H1 (cell line): ENCODE data around the gene CDKN1A. TPM values are rescaled to one million over a fixed set of nuclear protein-coding genes. Genes with fewer than 3 reads are reported as not detected.

Experiments
- CTCF ChIA-PET: fragments of 300-600 bp; sonication (Branson Sonifier 250); formaldehyde crosslinking; loops from one replicate; lab custom pipeline; 2021; ENCODE audit not compliant: partially characterized antibody; lab: Charles Lee
- POLR2A ChIA-PET: fragments of 300-600 bp; sonication (Branson Sonifier 250); formaldehyde crosslinking; loops from one replicate; lab custom pipeline; 2021; ENCODE audit warnings: inconsistent platforms; ENCODE audit not compliant: partially characterized antibody; lab: Charles Lee
- DNase-seq, 2 experiments: peaks; one replicate each; pipeline versions ENCODE4 v3.0.0 to v3.0.0-alpha.2; 2010 to 2022; ENCODE audit warnings: low spot score in 2 of 2, low read depth in 1 of 2, mixed read lengths in 1 of 2
- FAIRE-seq: peaks from 2 replicates; lab custom pipeline; 2011; peaks lifted over from hg19 to GRCh38; lab: Jason Lieb, UNC
- H2AFZ ChIP-seq: 2 replicates; pipeline ENCODE4 v1.8.1; 2012; ENCODE audit warnings: low read length, inconsistent platforms
- H2AK5ac ChIP-seq: 2 replicates; pipeline ENCODE4 v1.6.1; 2013; ENCODE audit warnings: low read depth, low read length
- H2BK120ac ChIP-seq: replicated peaks from 2 replicates; pipeline ENCODE3; 2013; ENCODE audit warnings: low read depth, low read length, inconsistent platforms
- H2BK12ac ChIP-seq: 2 replicates; pipeline ENCODE4 v1.6.1; 2013; ENCODE audit warnings: low read depth, low read length
- H2BK15ac ChIP-seq: 2 replicates; pipeline ENCODE4 v1.6.1; 2013; ENCODE audit warnings: low read length
- H2BK20ac ChIP-seq: 2 replicates; pipeline ENCODE4 v1.6.1; 2013; ENCODE audit warnings: low read length
- H2BK5ac ChIP-seq: 2 replicates; pipeline ENCODE4 v1.6.1; 2013; ENCODE audit warnings: low read depth, low read length
- H3K14ac ChIP-seq: 2 replicates; pipeline ENCODE4 v1.6.1; 2013; ENCODE audit warnings: inconsistent platforms; ENCODE audit not compliant: insufficient read length
- H3K18ac ChIP-seq: 2 replicates; pipeline ENCODE4 v1.6.1; 2013; ENCODE audit warnings: low read length; ENCODE audit errors: extremely low read depth
- H3K23ac ChIP-seq: 2 replicates; pipeline ENCODE4 v1.6.1; 2013; ENCODE audit warnings: inconsistent platforms; ENCODE audit not compliant: insufficient read length
- H3K23me2 ChIP-seq: 2 replicates; pipeline ENCODE4 v1.6.1; 2013; ENCODE audit warnings: low read depth, low read length
- H3K27ac ChIP-seq: 2 replicates; pipeline ENCODE4 v1.6.1; 2011; ENCODE audit warnings: low read depth, low read length, inconsistent platforms
- H3K27me3 ChIP-seq, 4 experiments: replicated peaks in 1 of 4; 1 replicate in 1 of 4; 2 replicates in 3 of 4; pipeline versions ENCODE4 v1.6.1 to v1.8.1; 2011 to 2013; ENCODE audit warnings: low read length in 3 of 4, mild to moderate bottlenecking in 3 of 4, inconsistent platforms in 2 of 4, mixed read lengths in 2 of 4, moderate library complexity in 1 of 4; ENCODE audit not compliant: control insufficient read depth in 3 of 4, insufficient read depth in 3 of 4; ENCODE audit errors: extremely low read depth in 1 of 4
- H3K36me3 ChIP-seq, 4 experiments: 2 replicates each; pipeline versions ENCODE4 v1.6.1 to v1.8.1; 2011 to 2013; ENCODE audit warnings: mild to moderate bottlenecking in 4 of 4, low read length in 3 of 4, moderate library complexity in 2 of 4, control low read depth in 1 of 4, inconsistent platforms in 1 of 4; ENCODE audit not compliant: insufficient read depth in 4 of 4, control insufficient read depth in 2 of 4
- H3K4ac ChIP-seq: replicated peaks from 2 replicates; pipeline ENCODE3; 2013; ENCODE audit warnings: low read length, low read depth, mixed read lengths, inconsistent platforms; ENCODE audit not compliant: insufficient read length
- H3K4me1 ChIP-seq, 4 experiments: replicated peaks in 1 of 4; 1 replicate in 1 of 4; 2 replicates in 3 of 4; pipeline versions ENCODE4 v1.6.1 to v1.8.1; 2011 to 2013; ENCODE audit warnings: low read length in 3 of 4, inconsistent platforms in 2 of 4, mixed read lengths in 1 of 4; ENCODE audit not compliant: insufficient read depth in 4 of 4, control insufficient read depth in 3 of 4
- H3K4me2 ChIP-seq, 2 experiments: 2 replicates each; pipeline versions ENCODE4 v1.6.1 to v1.8.1; 2011 to 2013; ENCODE audit warnings: low read depth in 2 of 2, low read length in 2 of 2, control low read depth in 1 of 2, inconsistent platforms in 1 of 2, mild to moderate bottlenecking in 1 of 2; ENCODE audit not compliant: insufficient read depth in 1 of 2
- H3K4me3 ChIP-seq, 4 experiments: fragments of 200-600, 300-600 bp in 1 of 4; sonication (generic), shearing (Covaris generic), sonication (Bioruptor Twin) in 1 of 4; 2 replicates each; pipeline versions ENCODE4 v1.5.1 to v1.8.1; 2011 to 2016; ENCODE audit warnings: low read length in 4 of 4, low read depth in 3 of 4, control low read depth in 2 of 4, inconsistent platforms in 2 of 4, mild to moderate bottlenecking in 2 of 4, mixed read lengths in 1 of 4, moderate library complexity in 1 of 4; ENCODE audit not compliant: insufficient read depth in 2 of 4; ENCODE audit errors: extremely low read depth in 1 of 4
- H3K56ac ChIP-seq: replicated peaks from 2 replicates; pipeline ENCODE3; 2013; ENCODE audit warnings: low read depth, mild to moderate bottlenecking, mixed read lengths, low read length, inconsistent platforms; ENCODE audit not compliant: insufficient read length
- H3K79me1 ChIP-seq: 2 replicates; pipeline ENCODE4 v1.6.1; 2013; ENCODE audit warnings: low read depth, low read length, control low read depth
- H3K79me2 ChIP-seq, 2 experiments: 2 replicates each; pipeline versions ENCODE4 v1.6.1 to v1.8.1; 2012 to 2013; ENCODE audit warnings: low read length in 2 of 2, mild to moderate bottlenecking in 2 of 2, inconsistent platforms in 1 of 2; ENCODE audit not compliant: insufficient read depth in 2 of 2, control insufficient read depth in 1 of 2
- H3K9ac ChIP-seq, 4 experiments: replicated peaks in 1 of 4; 1 replicate in 1 of 4; 2 replicates in 3 of 4; pipeline versions ENCODE4 v1.6.1 to v1.8.1; 2011 to 2013; ENCODE audit warnings: low read depth in 3 of 4, low read length in 3 of 4, control low read depth in 2 of 4, mild to moderate bottlenecking in 2 of 4, moderate library complexity in 2 of 4, inconsistent platforms in 1 of 4; ENCODE audit errors: extremely low read depth in 1 of 4
- H3K9me3 ChIP-seq, 2 experiments: 2 replicates each; pipeline versions ENCODE4 v1.6.1 to v1.8.1; 2012 to 2013; ENCODE audit warnings: mild to moderate bottlenecking in 2 of 2, moderate library complexity in 2 of 2, control low read depth in 1 of 2, inconsistent platforms in 1 of 2, low read depth in 1 of 2, low read length in 1 of 2, mixed read lengths in 1 of 2; ENCODE audit not compliant: insufficient read depth in 2 of 2
- H4K20me1 ChIP-seq, 2 experiments: replicated peaks in 1 of 2; 2 replicates each; pipeline versions ENCODE3 to v1.8.1; 2011 to 2013; ENCODE audit warnings: inconsistent platforms in 2 of 2, low read length in 2 of 2, mild to moderate bottlenecking in 1 of 2; ENCODE audit not compliant: insufficient read depth in 2 of 2, control insufficient read depth in 1 of 2
- H4K5ac ChIP-seq: 2 replicates; pipeline ENCODE4 v1.6.1; 2013; ENCODE audit warnings: low read length, low read depth, mixed read lengths, inconsistent platforms; ENCODE audit not compliant: insufficient read length
- H4K8ac ChIP-seq: 2 replicates; pipeline ENCODE4 v1.8.0; 2013; ENCODE audit warnings: mild to moderate bottlenecking, moderate library complexity, low read length, inconsistent platforms; ENCODE audit not compliant: insufficient read depth; ENCODE audit errors: extremely low read depth
- H4K91ac ChIP-seq: replicated peaks from 2 replicates; pipeline ENCODE3; 2013; ENCODE audit warnings: low read length, mixed read lengths, inconsistent platforms; ENCODE audit not compliant: insufficient read length
- ASH2L ChIP-seq: fragments of 200-600, 300-600 bp; sonication (generic); IDR thresholded peaks from one replicate; pipeline ENCODE4 v1.7.1; 2017; ENCODE audit warnings: low read length
- CBX8 ChIP-seq: fragments of 300-800, 300-1000 bp; sonication (generic); IDR thresholded peaks from 2 replicates; pipeline ENCODE4 v1.7.1; 2016; ENCODE audit warnings: low read depth, low read length, borderline replicate concordance
- GTF2F1 ChIP-seq: IDR thresholded peaks from 2 replicates; pipeline ENCODE4 v1.6.1; 2012; ENCODE audit warnings: low read depth, low read length, improper control_type of control experiment, borderline replicate concordance
- HDAC2 ChIP-seq, 2 experiments: fragments of 300-600 bp in 1 of 2; sonication (generic) in 1 of 2; IDR thresholded peaks; 2 replicates each; pipeline ENCODE4 v1.6.1; 2011 to 2012; ENCODE audit warnings: low read depth in 2 of 2, low read length in 2 of 2, mild to moderate bottlenecking in 2 of 2, moderate library complexity in 2 of 2, borderline replicate concordance in 1 of 2, inconsistent platforms in 1 of 2
- MAX ChIP-seq: IDR thresholded peaks from 2 replicates; pipeline ENCODE4 v1.6.1; 2012; ENCODE audit warnings: inconsistent platforms
- POU5F1 ChIP-seq: IDR thresholded peaks from 2 replicates; pipeline ENCODE4 v1.6.1; 2011; ENCODE audit warnings: low read depth, mild to moderate bottlenecking, low read length, moderate library complexity
- RFX5 ChIP-seq: IDR thresholded peaks from 2 replicates; pipeline ENCODE4 v1.6.1; 2011; ENCODE audit warnings: low read depth, low read length, improper control_type of control experiment, borderline replicate concordance
- SAP30 ChIP-seq: fragments of 300-600 bp; sonication (generic); IDR thresholded peaks from 2 replicates; pipeline ENCODE4 v1.7.1; 2012; ENCODE audit warnings: low read length, moderate library complexity, mild to moderate bottlenecking, inconsistent platforms; ENCODE audit not compliant: insufficient read depth, insufficient replicate concordance
- SP2 ChIP-seq: IDR thresholded peaks from 2 replicates; pipeline ENCODE4 v1.6.1; 2012; ENCODE audit warnings: mild to moderate bottlenecking, low read length, inconsistent platforms
- SP4 ChIP-seq: IDR thresholded peaks from 2 replicates; pipeline ENCODE4 v1.6.1; 2012; ENCODE audit warnings: low read length, inconsistent platforms
- SRF ChIP-seq: IDR thresholded peaks from 2 replicates; pipeline ENCODE4 v1.6.1; 2011; ENCODE audit warnings: mild to moderate bottlenecking, low read depth, low read length, moderate library complexity
- SUZ12 ChIP-seq: fragments of 200-600 bp; sonication (generic); IDR thresholded peaks from 2 replicates; pipeline ENCODE4 v1.6.1; 2012; ENCODE audit warnings: mild to moderate bottlenecking, inconsistent platforms, low read length, moderate library complexity, mixed read lengths
- TAF7 ChIP-seq: optimal IDR thresholded peaks from 2 replicates; pipeline ENCODE3; 2011; ENCODE audit warnings: low read depth, mild to moderate bottlenecking, inconsistent platforms, low read length, moderate library complexity, borderline replicate concordance
- TEAD4 ChIP-seq: IDR thresholded peaks from 2 replicates; pipeline ENCODE4 v1.6.1; 2012; ENCODE audit warnings: low read depth, low read length, inconsistent platforms, mixed read lengths
- YY1 ChIP-seq: IDR thresholded peaks from 2 replicates; pipeline ENCODE4 v1.6.1; 2011; ENCODE audit warnings: low read depth, mild to moderate bottlenecking, low read length
- WGBS, 2 experiments: shearing (Covaris generic) in 1 of 2; methylation state at CpG; one replicate each; pipeline versions ENCODE4 v1.1.6 to v1.1.7; 2013 to 2015; ENCODE audit warnings: low lambda C conversion rate in 2 of 2, mixed read lengths in 2 of 2, inconsistent platforms in 1 of 2, low coverage in 1 of 2, missing lambda C conversion rate in 1 of 2; ENCODE audit not compliant: insufficient replicate concordance in 2 of 2, insufficient coverage in 1 of 2, insufficient read length in 1 of 2; ENCODE audit errors: extremely low coverage in 1 of 2, missing lambda C conversion rate in 1 of 2; 5-methylcytosine and 5-hydroxymethylcytosine counted together
- polyA plus RNA-seq, 7 experiments: library from polyadenylated mRNA; depleted of rRNA in 3 of 7; stranded (reverse) in 5 of 7; unstranded in 2 of 7; fragments of >200 nt in 5 of 7; fragments of 200-250 nt in 2 of 7; gene quantifications; 1 replicate in 5 of 7; 2 replicates in 1 of 7; 4 replicates in 1 of 7; pipeline versions ENCODE4 v1.2.1 to v1.2.3, GENCODE V29; 2011 to 2013; ENCODE audit warnings: missing spikeins in 2 of 7, mixed read lengths in 2 of 7
- total RNA-seq: library from RNA; stranded (reverse); fragmentation: NEBNext Ultra II Directional; extraction: Animal tissue kit (Norgen Biotek cat#: 25700); gene quantifications from 2 replicates; pipeline ENCODE4 v1.2.1, GENCODE V29; 2021

The CDKN1A gene
- total and polyA plus RNA-seq, 2 of the 8 experiments (the other 6 are each of a cell fraction or from before 2014, with no cell fraction given) = 15.2 to 36.0 TPM

DNA sequence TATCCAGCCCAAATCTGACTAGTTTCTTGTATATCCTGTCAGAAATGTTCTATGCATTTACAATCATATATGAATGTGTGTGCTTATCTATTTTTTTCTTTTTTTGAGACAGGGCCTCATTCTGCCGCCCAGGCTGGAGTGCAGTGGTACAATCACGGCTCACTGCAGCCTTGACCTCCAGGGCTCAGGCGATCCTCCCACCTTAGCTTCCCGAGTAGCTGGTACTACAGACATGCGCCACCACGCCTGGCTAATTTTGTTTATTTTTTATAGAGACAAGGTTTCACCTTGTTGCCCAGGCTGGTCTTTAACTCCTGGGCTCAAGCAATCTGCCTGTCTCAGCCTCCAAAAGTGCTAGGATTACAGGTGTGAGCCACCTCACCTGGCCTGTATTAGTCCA is 16.1 kb downstream of the CDKN1A start:
- Histone ChIP-seq H3K36me3 (no peaks in the 10 kb centered on the region), H3K4ac (no peak overlapping the region), H3K23ac (no peak overlapping the region), H4K8ac (no peak overlapping the region), H4K20me1 (peaks cover 0 to 3% of the 10 kb centered on the region in 2 experiments), H3K18ac (no peak overlapping the region), H3K79me1 (no peaks in the 10 kb centered on the region), H4K91ac (no peak overlapping the region), H4K5ac (no peak overlapping the region), H3K4me2 (no peak overlapping the region), H2BK12ac (no peak overlapping the region), H2BK120ac (no peak overlapping the region), H2AK5ac (no peak overlapping the region), H3K79me2 (no peaks in the 10 kb centered on the region), H2BK15ac (no peak overlapping the region), H3K56ac (no peak overlapping the region), H3K27ac (no peak overlapping the region), H3K9me3 (no peaks in the 10 kb centered on the region), H3K4me3 (no peak overlapping the region), H3K14ac (no peak overlapping the region), H2AFZ (no peak overlapping the region), H3K27me3 (no peaks in the 10 kb centered on the region), H2BK20ac (no peak overlapping the region), H3K23me2 (no peaks in the 10 kb centered on the region), H2BK5ac (no peak overlapping the region), H3K9ac (no peak overlapping the region), H3K4me1 (no peaks in the 10 kb centered on the region)
- DNase-seq = no peak
- no peak for FAIRE-seq
- ChIA-PET POLR2A (no interaction called here), CTCF (interaction anchor here (1.5 to 3.1 kb wide), 2 partner anchors 71 to 79 kb away, joined by 4 to 9 read pairs; no protein-coding TSS in a partner anchor)
- whole genome bisulfite sequencing, 2 experiments = 88% methylated on average over 5 of the region's 6 CpGs; no CpG with 5 or more reads in 1 of the 2 experiments
- TF ChIP-seq HDAC2 (IDR thresholded peaks at IDR 0.05; ENCODE audit: borderline replicate concordance in 1 of 2, low read depth in 2 of 2, low read length in 2 of 2) (no peak), SUZ12 (no peak), YY1 (no peak), MAX (no peak), SAP30 (no peak), GTF2F1 (no peak), SRF (no peak), SP4 (no peak), SP2 (no peak), POU5F1 (no peak), RFX5 (no peak), TEAD4 (no peak), CBX8 (no peak), ASH2L (no peak), TAF7 (no peak)
